GM12878 (cell line): ENCODE measurements around the gene NFKB2.

Experiments used
- BCL11A ChIP-seq: IDR thresholded peaks from 2 replicates; pipeline ENCODE4 v1.6.1; 2011; ENCODE audit warnings: low read depth, low read length
- CREB1 ChIP-seq: IDR thresholded peaks from 2 replicates; pipeline ENCODE4 v1.6.1; 2012; ENCODE audit warnings: low read depth, mild to moderate bottlenecking, inconsistent platforms
- POLR2AphosphoS5 ChIP-seq: IDR thresholded peaks from 2 replicates; pipeline ENCODE4 v1.6.1; 2011; ENCODE audit warnings: mild to moderate bottlenecking, low read length, inconsistent platforms
- SP1 ChIP-seq: IDR thresholded peaks from one replicate; pipeline ENCODE4 v1.6.1; 2011; ENCODE audit warnings: low read depth, low read length
- TF ChIP-seq, protein P1 (sequence below): IDR thresholded peaks from 2 replicates; pipeline ENCODE4 v1.6.1; 2012; ENCODE audit warnings: low read length, inconsistent platforms
- TF ChIP-seq, protein P2 (sequence below): IDR thresholded peaks from 2 replicates; pipeline ENCODE4 v1.6.1; 2011; ENCODE audit warnings: borderline replicate concordance, low read depth, mild to moderate bottlenecking, moderate library complexity, low read length; ENCODE audit not compliant: insufficient read depth, poor library complexity, severe bottlenecking

DNA sequence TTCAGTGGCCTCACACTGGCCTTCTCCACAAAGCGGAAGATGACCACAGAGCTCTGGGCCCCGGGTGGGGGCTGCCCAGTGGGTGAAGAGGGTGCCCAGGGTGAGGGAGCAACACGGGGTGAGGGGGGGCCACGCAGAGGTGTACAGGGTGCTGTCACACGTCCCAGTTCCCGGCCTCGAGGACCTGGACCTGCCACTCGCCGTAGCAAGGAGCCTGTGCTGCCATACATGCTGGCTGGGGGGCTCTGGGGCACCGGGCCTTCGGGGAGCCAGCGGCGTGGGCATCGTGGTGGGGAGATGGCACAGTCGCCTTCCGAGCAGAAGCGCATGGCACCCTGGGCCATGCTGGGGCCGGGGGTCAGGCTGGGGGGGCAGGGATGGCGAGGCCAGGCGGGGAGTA lies 21.2 kb downstream of the NFKB2 start:
- TF ChIP-seq, protein P1, sequence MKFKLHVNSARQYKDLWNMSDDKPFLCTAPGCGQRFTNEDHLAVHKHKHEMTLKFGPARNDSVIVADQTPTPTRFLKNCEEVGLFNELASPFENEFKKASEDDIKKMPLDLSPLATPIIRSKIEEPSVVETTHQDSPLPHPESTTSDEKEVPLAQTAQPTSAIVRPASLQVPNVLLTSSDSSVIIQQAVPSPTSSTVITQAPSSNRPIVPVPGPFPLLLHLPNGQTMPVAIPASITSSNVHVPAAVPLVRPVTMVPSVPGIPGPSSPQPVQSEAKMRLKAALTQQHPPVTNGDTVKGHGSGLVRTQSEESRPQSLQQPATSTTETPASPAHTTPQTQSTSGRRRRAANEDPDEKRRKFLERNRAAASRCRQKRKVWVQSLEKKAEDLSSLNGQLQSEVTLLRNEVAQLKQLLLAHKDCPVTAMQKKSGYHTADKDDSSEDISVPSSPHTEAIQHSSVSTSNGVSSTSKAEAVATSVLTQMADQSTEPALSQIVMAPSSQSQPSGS: no peak
- TF ChIP-seq, protein P2, sequence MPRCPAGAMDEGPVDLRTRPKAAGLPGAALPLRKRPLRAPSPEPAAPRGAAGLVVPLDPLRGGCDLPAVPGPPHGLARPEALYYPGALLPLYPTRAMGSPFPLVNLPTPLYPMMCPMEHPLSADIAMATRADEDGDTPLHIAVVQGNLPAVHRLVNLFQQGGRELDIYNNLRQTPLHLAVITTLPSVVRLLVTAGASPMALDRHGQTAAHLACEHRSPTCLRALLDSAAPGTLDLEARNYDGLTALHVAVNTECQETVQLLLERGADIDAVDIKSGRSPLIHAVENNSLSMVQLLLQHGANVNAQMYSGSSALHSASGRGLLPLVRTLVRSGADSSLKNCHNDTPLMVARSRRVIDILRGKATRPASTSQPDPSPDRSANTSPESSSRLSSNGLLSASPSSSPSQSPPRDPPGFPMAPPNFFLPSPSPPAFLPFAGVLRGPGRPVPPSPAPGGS: no peak
- no peak for TF ChIP-seq CREB1
- no peak for TF ChIP-seq BCL11A
- no peak for TF ChIP-seq SP1
- no peak for TF ChIP-seq POLR2AphosphoS5
